HCT116 (cell line): Measurements from ENCODE around the gene DPYD. TPM values are rescaled to one million over a fixed set of nuclear protein-coding genes. Genes with fewer than 3 reads are reported as not detected.

ENCODE experiments used
- ATAC-seq: fragments of 200-7000 bp; cut with Tn5 transposase; 2 replicates; pipeline ENCODE4 v1.9.1; 2020; ENCODE audit warnings: mild to moderate bottlenecking, moderate library complexity
- BruUV-seq: library from RNA; stranded (reverse); fragments of 400-500 nt; replicated peaks from 2 replicates; lab custom pipeline; 2021; lab: Mats Ljungman, UMichigan
- CTCF ChIA-PET: fragments of 300-600 bp; sonication (Branson Sonifier 250); formaldehyde crosslinking; loops from one replicate; lab custom pipeline; 2021; ENCODE audit warnings: antibody characterized with exemption; lab: Charles Lee
- POLR2A ChIA-PET: fragments of 300-600, 350-600 bp; sonication (Branson Sonifier 250); formaldehyde crosslinking; loops from one replicate; lab custom pipeline; 2021; ENCODE audit warnings: antibody characterized with exemption; lab: Charles Lee
- RAD21 ChIA-PET, 2 experiments: fragments of 300-600 bp; sonication (Branson Sonifier 250); formaldehyde crosslinking; loops; one replicate each; lab custom pipeline; 2023; ENCODE audit warnings: low total read pairs in 2 of 2; ENCODE audit not compliant: uncharacterized antibody in 2 of 2, unreplicated experiment in 2 of 2, low non-redundant PET in 1 of 2; lab: Charles Lee
- DNase-seq: peaks from one replicate; pipeline ENCODE4 v3.0.0-alpha.2; 2010; ENCODE audit warnings: low read depth, low spot score
- H2AFZ ChIP-seq: fragments of 200-600 bp; shearing (Covaris generic), sonication (generic); 2 replicates; pipeline ENCODE4 v1.6.1; 2017; ENCODE audit warnings: low read depth, mixed run types, mixed read lengths, antibody characterized with exemption, low read length; ENCODE audit not compliant: poor library complexity, severe bottlenecking
- H3K27ac ChIP-seq: 2 replicates; pipeline ENCODE4 v1.5.1; 2012; ENCODE audit warnings: low read depth, low read length
- H3K27me3 ChIP-seq: fragments of 200-600 bp; sonication (generic); 2 replicates; pipeline ENCODE4 v1.6.1; 2016; ENCODE audit warnings: mixed run types, low read length, mixed read lengths; ENCODE audit not compliant: insufficient read depth
- H3K36me3 ChIP-seq, 2 experiments: fragments of 200-500 bp in 1 of 2; fragments of 200-600 bp in 1 of 2; sonication (Bioruptor generic) in 1 of 2; sonication (generic) in 1 of 2; 2 replicates each; pipeline versions ENCODE4 v1.5.1 to v1.6.1; 2014 to 2016; ENCODE audit warnings: low read length in 2 of 2, inconsistent platforms in 1 of 2, mixed read lengths in 1 of 2, mixed run types in 1 of 2; ENCODE audit not compliant: insufficient read depth in 2 of 2, control insufficient read depth in 1 of 2
- H3K4me1 ChIP-seq, 2 experiments: fragments of 200-600 bp in 1 of 2; sonication (generic) in 1 of 2; 2 replicates each; pipeline versions ENCODE4 v1.5.1 to v1.6.1; 2012 to 2017; ENCODE audit warnings: low read length in 2 of 2, inconsistent platforms in 1 of 2, mild to moderate bottlenecking in 1 of 2, mixed read lengths in 1 of 2, mixed run types in 1 of 2, moderate library complexity in 1 of 2; ENCODE audit not compliant: insufficient read depth in 2 of 2, control insufficient read depth in 1 of 2
- H3K4me2 ChIP-seq: fragments of 200-600 bp; sonication (generic); 2 replicates; pipeline ENCODE4 v1.6.1; 2017; ENCODE audit warnings: mixed run types, low read length, mixed read lengths
- H3K4me3 ChIP-seq, 2 experiments: fragments of 200-600 bp in 1 of 2; sonication (generic) in 1 of 2; replicated peaks in 1 of 2; 2 replicates each; pipeline ENCODE4 v1.5.1; 2011 to 2016; ENCODE audit warnings: low read length in 2 of 2, control low read depth in 1 of 2, low read depth in 1 of 2, mild to moderate bottlenecking in 1 of 2, mixed read lengths in 1 of 2, mixed run types in 1 of 2
- H3K79me2 ChIP-seq: fragments of 200-600 bp; sonication (generic); 2 replicates; pipeline ENCODE4 v1.6.1; 2017; ENCODE audit warnings: mild to moderate bottlenecking, mixed run types, low read length, moderate library complexity, mixed read lengths; ENCODE audit not compliant: insufficient read depth
- H3K9ac ChIP-seq: fragments of 200-600 bp; sonication (generic); 2 replicates; pipeline ENCODE4 v1.6.1; 2016; ENCODE audit warnings: low read length, mixed read lengths
- H3K9me2 ChIP-seq: fragments of 200-600 bp; sonication (generic), shearing (Covaris generic); 2 replicates; pipeline ENCODE4 v1.6.1; 2017; ENCODE audit warnings: mixed run types, mild to moderate bottlenecking, moderate library complexity; ENCODE audit not compliant: insufficient read depth
- H3K9me3 ChIP-seq, 2 experiments: fragments of 200-500 bp in 1 of 2; fragments of 200-600 bp in 1 of 2; sonication (Bioruptor generic) in 1 of 2; sonication (generic) in 1 of 2; 2 replicates each; pipeline ENCODE4 v1.6.1; 2014 to 2017; ENCODE audit warnings: low read length in 2 of 2, mixed read lengths in 2 of 2, inconsistent platforms in 1 of 2, low read depth in 1 of 2, mild to moderate bottlenecking in 1 of 2, mixed run types in 1 of 2, moderate library complexity in 1 of 2; ENCODE audit not compliant: control insufficient read depth in 1 of 2, insufficient read depth in 1 of 2
- H4K20me1 ChIP-seq: fragments of 200-600 bp; sonication (generic), shearing (Covaris generic); 2 replicates; pipeline ENCODE4 v1.6.1; 2017; ENCODE audit warnings: mixed run types, mild to moderate bottlenecking, moderate library complexity; ENCODE audit not compliant: insufficient read depth
- CBX3 ChIP-seq: IDR thresholded peaks from 2 replicates; pipeline ENCODE4 v1.6.1; 2012; ENCODE audit warnings: low read depth
- CEBPB ChIP-seq: IDR thresholded peaks from 2 replicates; pipeline ENCODE4 v1.6.1; 2012; ENCODE audit warnings: low read depth
- EGR1 ChIP-seq: IDR thresholded peaks from 2 replicates; pipeline ENCODE4 v1.6.1; 2012; ENCODE audit warnings: low read depth
- ELF1 ChIP-seq: IDR thresholded peaks from 2 replicates; pipeline ENCODE4 v1.6.1; 2012; ENCODE audit warnings: low read depth, borderline replicate concordance
- EZH2 ChIP-seq: fragments of 200-600 bp; sonication (generic); IDR thresholded peaks from 2 replicates; pipeline ENCODE4 v1.6.1; 2017; ENCODE audit warnings: antibody characterized with exemption, mixed run types
- EZH2phosphoT487 ChIP-seq: fragments of 200-600 bp; IDR thresholded peaks from 2 replicates; pipeline ENCODE4 v1.6.1; 2018; ENCODE audit warnings: antibody characterized with exemption, borderline replicate concordance
- FOSL1 ChIP-seq: IDR thresholded peaks from 2 replicates; pipeline ENCODE4 v1.6.1; 2012; ENCODE audit warnings: low read depth
- MAX ChIP-seq: IDR thresholded peaks from 2 replicates; pipeline ENCODE4 v1.6.1; 2012
- POLR2A ChIP-seq: IDR thresholded peaks from 2 replicates; pipeline ENCODE4 v1.7.0; 2011; ENCODE audit warnings: borderline replicate concordance; ENCODE audit not compliant: insufficient read depth, insufficient read length; ENCODE audit errors: extremely low read depth
- POLR2AphosphoS5 ChIP-seq: IDR thresholded peaks from 2 replicates; pipeline ENCODE4 v1.6.1; 2011; ENCODE audit warnings: mild to moderate bottlenecking, low read depth, low read length, moderate library complexity
- RAD21 ChIP-seq: IDR thresholded peaks from 2 replicates; pipeline ENCODE4 v1.6.1; 2012; ENCODE audit warnings: low read depth, mild to moderate bottlenecking
- SP1 ChIP-seq: IDR thresholded peaks from 2 replicates; pipeline ENCODE4 v1.6.1; 2012; ENCODE audit warnings: low read depth
- TCF7L2 ChIP-seq: IDR thresholded peaks from 2 replicates; pipeline ENCODE4 v1.7.0; 2011; ENCODE audit warnings: borderline replicate concordance, inconsistent platforms; ENCODE audit not compliant: insufficient read depth, insufficient read length; ENCODE audit errors: extremely low read depth
- YY1 ChIP-seq: IDR thresholded peaks from 2 replicates; pipeline ENCODE4 v1.6.1; 2011; ENCODE audit warnings: low read length, low read depth, moderate library complexity, mild to moderate bottlenecking; ENCODE audit not compliant: insufficient replicate concordance; ENCODE audit errors: extremely low read depth
- ZBTB33 ChIP-seq: IDR thresholded peaks from 2 replicates; pipeline ENCODE4 v1.6.1; 2011; ENCODE audit warnings: mild to moderate bottlenecking, low read length, moderate library complexity; ENCODE audit not compliant: insufficient replicate concordance; ENCODE audit errors: extremely low read depth
- ZFX ChIP-seq: fragments of 450-650 bp; IDR thresholded peaks from 2 replicates; pipeline ENCODE4 v1.6.1; 2017
- ZNF274 ChIP-seq: fragments of 200-500 bp; sonication (Bioruptor generic); IDR thresholded peaks from 2 replicates; pipeline ENCODE4 v1.6.1; 2014; ENCODE audit warnings: mild to moderate bottlenecking, low read depth, low read length, inconsistent platforms
- intact Hi-C: fragments of 100-400 bp; cut with micrococcal nuclease; formaldehyde crosslinking; loops from 2 replicates; pipeline ENCODE4 v1.10.0; 2022
- total RNA-seq: library from RNA; stranded (reverse); gene quantifications from one replicate; pipeline ENCODE4 v1.2.1, GENCODE V29; 2021; ENCODE audit not compliant: unreplicated experiment
- TF ChIP-seq, protein P1 (sequence below), 3 experiments: fragments of 200-600 bp in 1 of 3; sonication (generic) in 1 of 3; IDR thresholded peaks in 2 of 3; conservative IDR thresholded peaks in 1 of 3; 2 replicates each; pipeline ENCODE4 v1.5.1; 2012 to 2017; ENCODE audit warnings: low read depth in 2 of 3, low read length in 2 of 3, antibody characterized with exemption in 1 of 3, borderline replicate concordance in 1 of 3, control low read depth in 1 of 3, mild to moderate bottlenecking in 1 of 3, mixed read lengths in 1 of 3, mixed run types in 1 of 3, moderate library complexity in 1 of 3; ENCODE audit not compliant: insufficient read depth in 1 of 3

DPYD gene
- total RNA-seq, 1 experiment from 2014 or later = 1.7 TPM

- Histone ChIP-seq H3K27me3 (no peaks in the 10 kb centered on the region), H3K4me1 (no peaks in the 10 kb centered on the region), H3K36me3 (no peaks in the 10 kb centered on the region), H3K4me2 (no peak overlapping the region), H3K9ac (no peak overlapping the region), H3K27ac (no peak overlapping the region), H3K9me2 (no peaks in the 10 kb centered on the region), H3K79me2 (no peaks in the 10 kb centered on the region), H4K20me1 (no peaks in the 10 kb centered on the region), H2AFZ (no peak overlapping the region), H3K4me3 (no peak overlapping the region), H3K9me3 (no peaks in the 10 kb centered on the region)
- TF ChIP-seq RAD21 = no peak
- TF ChIP-seq SP1 = no peak
- ChIA-PET POLR2A (no interaction called here), CTCF (no interaction called here), RAD21 (no interaction called here)
- DNase-seq (no peak), ATAC-seq (no peak)
- BruUV-seq = no TSS peak
- intact Hi-C loops = no loop called here
These were observed 153.5 kb downstream of the DPYD start for GRCh38 chr1:97767381-97767780.

DNA sequence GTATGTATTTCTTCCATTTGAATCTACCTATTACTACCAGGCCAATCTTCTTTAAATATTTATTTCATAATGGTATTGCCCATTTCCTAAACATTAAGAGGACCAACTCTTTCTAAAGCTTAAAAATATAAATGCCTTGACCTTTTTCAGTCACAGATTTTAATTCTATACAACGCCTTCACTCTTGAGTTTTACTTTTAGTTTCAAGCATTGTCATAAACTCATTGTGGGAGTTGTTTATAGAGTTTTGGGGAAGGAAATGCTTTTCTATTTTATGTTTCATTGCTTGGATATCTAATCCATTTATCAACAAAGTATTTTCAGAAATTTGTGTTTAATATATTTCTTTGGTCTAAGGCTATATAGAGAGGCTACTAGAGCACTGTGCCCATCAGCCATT lies 155.8 kb downstream of the DPYD start:
- CTCF ChIA-PET = no interaction called here
- POLR2A ChIA-PET = no interaction called here
- BruUV-seq = no TSS peak

More for the DNA sequence above, 155.8 kb downstream of the DPYD start:
- TF ChIP-seq EZH2phosphoT487 (no peak), MAX (no peak), EGR1 (no peak), TCF7L2 (no peak), POLR2A (no peak), CEBPB (no peak), POLR2AphosphoS5 (no peak), EZH2 (no peak), ELF1 (no peak), RAD21 (no peak), ZBTB33 (no peak), ZFX (no peak), CBX3 (no peak), ZNF274 (no peak), FOSL1 (no peak), YY1 (no peak)
- TF ChIP-seq, protein P1, sequence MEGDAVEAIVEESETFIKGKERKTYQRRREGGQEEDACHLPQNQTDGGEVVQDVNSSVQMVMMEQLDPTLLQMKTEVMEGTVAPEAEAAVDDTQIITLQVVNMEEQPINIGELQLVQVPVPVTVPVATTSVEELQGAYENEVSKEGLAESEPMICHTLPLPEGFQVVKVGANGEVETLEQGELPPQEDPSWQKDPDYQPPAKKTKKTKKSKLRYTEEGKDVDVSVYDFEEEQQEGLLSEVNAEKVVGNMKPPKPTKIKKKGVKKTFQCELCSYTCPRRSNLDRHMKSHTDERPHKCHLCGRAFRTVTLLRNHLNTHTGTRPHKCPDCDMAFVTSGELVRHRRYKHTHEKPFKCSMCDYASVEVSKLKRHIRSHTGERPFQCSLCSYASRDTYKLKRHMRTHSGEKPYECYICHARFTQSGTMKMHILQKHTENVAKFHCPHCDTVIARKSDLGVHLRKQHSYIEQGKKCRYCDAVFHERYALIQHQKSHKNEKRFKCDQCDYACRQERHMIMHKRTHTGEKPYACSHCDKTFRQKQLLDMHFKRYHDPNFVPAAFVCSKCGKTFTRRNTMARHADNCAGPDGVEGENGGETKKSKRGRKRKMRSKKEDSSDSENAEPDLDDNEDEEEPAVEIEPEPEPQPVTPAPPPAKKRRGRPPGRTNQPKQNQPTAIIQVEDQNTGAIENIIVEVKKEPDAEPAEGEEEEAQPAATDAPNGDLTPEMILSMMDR (IDR thresholded peaks at IDR 0.05 in 2 of 3, conservative IDR thresholded peaks at IDR 0.05 in 1 of 3; ENCODE audit: borderline replicate concordance in 1 of 3, insufficient read depth in 1 of 3, low read depth in 2 of 3, low read length in 2 of 3) = no peak
- TF ChIP-seq, all 23 proteins: peak for 0
- intact Hi-C loops = no loop called here
- no peaks in the 10 kb centered on the region for H3K9me2 ChIP-seq
- no peaks in the 10 kb centered on the region for H3K36me3 ChIP-seq
- RAD21 ChIA-PET = no interaction called here
- H3K4me3 ChIP-seq = no peak overlapping the region
- H3K4me2 ChIP-seq = no peak overlapping the region
- H3K27ac ChIP-seq = no peak overlapping the region
- no peak overlapping the region for H3K9ac ChIP-seq
- H3K4me1 ChIP-seq = no peaks in the 10 kb centered on the region
- DNase-seq = no peak
- ATAC-seq = no peak
- no peaks in the 10 kb centered on the region for H3K9me3 ChIP-seq
- no peaks in the 10 kb centered on the region for H3K27me3 ChIP-seq
- no peaks in the 10 kb centered on the region for H4K20me1 ChIP-seq
- no peak overlapping the region for H2AFZ ChIP-seq
- H3K79me2 ChIP-seq = no peaks in the 10 kb centered on the region
